ENCODE results near the gene EHMT1. TPM values are rescaled to one million over a fixed set of nuclear protein-coding genes. Genes with fewer than 3 reads are reported as not detected.
A peak's percentile ranks its signal among the peaks of the same experiment; 100 is the strongest.
"Not testable (repeated sequence)": the region's sequence is repeated elsewhere in the genome, so short reads cannot be mapped to it uniquely, and the experiment has no call there.

The EHMT1 gene
- polyA plus RNA-seq, 10 donors: 35.8 to 56.6 (median 46.2) TPM

- no peak for DNase-seq
Measured at GRCh38 chr9:137614631-137615386, 4.0 kb upstream of the EHMT1 start.

- DNase-seq: no peak
Measured at GRCh38 chr9:137615387-137615871, 3.4 kb upstream of the EHMT1 start.

- peak in 1 of 3 donors; percentile 75 for DNase-seq
Measured at GRCh38 chr9:137619240-137620047, 639 bp downstream of the EHMT1 start.

GRCh38 chr9:137620048-137620405 is 1.2 kb downstream of the EHMT1 start:
- no peak for DNase-seq

- DNase-seq: no peak
Measured at GRCh38 chr9:137620581-137620980, 1.8 kb downstream of the EHMT1 start.

GRCh38 chr9:137621131-137621757 is 2.4 kb downstream of the EHMT1 start:
- DNase-seq: no peak

GRCh38 chr9:137622211-137622610 is 3.4 kb downstream of the EHMT1 start:
- not testable (repeated sequence) for DNase-seq

GRCh38 chr9:137626464-137626863 is 7.7 kb downstream of the EHMT1 start:
- no peak for DNase-seq

GRCh38 chr9:137627406-137627805 is 8.6 kb downstream of the EHMT1 start:
- DNase-seq: not testable (repeated sequence)

GRCh38 chr9:137630126-137630525 is 11.3 kb downstream of the EHMT1 start:
- no peak for DNase-seq

- no peak for DNase-seq
Measured at GRCh38 chr9:137630679-137631078, 11.9 kb downstream of the EHMT1 start.

GRCh38 chr9:137631345-137632229 is 12.8 kb downstream of the EHMT1 start:
- no peak for DNase-seq

- no peak for DNase-seq
Measured at GRCh38 chr9:137632230-137633161, 13.7 kb downstream of the EHMT1 start.

- no peak for DNase-seq
Measured at GRCh38 chr9:137634016-137634415, 15.2 kb downstream of the EHMT1 start.

GRCh38 chr9:137638680-137639079 is 19.9 kb downstream of the EHMT1 start:
- no peak for DNase-seq

- no peak for DNase-seq
Measured at GRCh38 chr9:137639303-137640051, 20.7 kb downstream of the EHMT1 start.

- DNase-seq: no peak
Measured at GRCh38 chr9:137640862-137641261, 22.1 kb downstream of the EHMT1 start.

GRCh38 chr9:137642118-137642601 is 23.4 kb downstream of the EHMT1 start:
- no peak for DNase-seq

- DNase-seq: no peak
Measured at GRCh38 chr9:137642892-137643291, 24.1 kb downstream of the EHMT1 start.

Measured in muscle of back (tissue), 11 donors.